Kidney epithelial cell (primary cell): Measurements from ENCODE around the gene CAMK2G. TPM values are rescaled to one million over a fixed set of nuclear protein-coding genes. Genes with fewer than 3 reads are reported as not detected.

Experiments
- DNase-seq: peaks from one replicate; pipeline ENCODE4 v3.0.0-alpha.2; 2010; ENCODE audit warnings: low read depth
- H3K27me3 ChIP-seq: 2 replicates; pipeline ENCODE4 v1.6.0; 2011; ENCODE audit warnings: low read length; ENCODE audit not compliant: control insufficient read depth, insufficient read depth
- H3K36me3 ChIP-seq: 2 replicates; pipeline ENCODE4 v1.5.1; 2011; ENCODE audit warnings: low read length; ENCODE audit not compliant: control insufficient read depth, insufficient read depth
- H3K4me3 ChIP-seq: 2 replicates; pipeline ENCODE4 v1.5.1; 2011; ENCODE audit warnings: low read depth, mild to moderate bottlenecking, control low read depth, low read length
- CTCF ChIP-seq: IDR thresholded peaks from 2 replicates; pipeline ENCODE4 v1.5.1; 2011; ENCODE audit warnings: mild to moderate bottlenecking, moderate library complexity, low read length, control low read depth, inconsistent platforms; ENCODE audit not compliant: insufficient read depth, poor library complexity, severe bottlenecking
- total RNA-seq: library from RNA; depleted of rRNA; stranded (reverse); fragments of >200 nt; gene quantifications from 2 replicates; pipeline ENCODE4 v1.2.3, GENCODE V29; 2015

Gene CAMK2G
- total RNA-seq, 1 donor from 2014 or later: 12.7 TPM

- Histone ChIP-seq H3K27me3 (no peaks in the 10 kb centered on the region), H3K4me3 (no peak overlapping the region), H3K36me3 (no peaks in the 10 kb centered on the region)
- no peak for TF ChIP-seq CTCF
- DNase-seq: no peak
Observed at GRCh38 chr10:73806176-73806950, 68.0 kb downstream of the CAMK2G start.

DNA sequence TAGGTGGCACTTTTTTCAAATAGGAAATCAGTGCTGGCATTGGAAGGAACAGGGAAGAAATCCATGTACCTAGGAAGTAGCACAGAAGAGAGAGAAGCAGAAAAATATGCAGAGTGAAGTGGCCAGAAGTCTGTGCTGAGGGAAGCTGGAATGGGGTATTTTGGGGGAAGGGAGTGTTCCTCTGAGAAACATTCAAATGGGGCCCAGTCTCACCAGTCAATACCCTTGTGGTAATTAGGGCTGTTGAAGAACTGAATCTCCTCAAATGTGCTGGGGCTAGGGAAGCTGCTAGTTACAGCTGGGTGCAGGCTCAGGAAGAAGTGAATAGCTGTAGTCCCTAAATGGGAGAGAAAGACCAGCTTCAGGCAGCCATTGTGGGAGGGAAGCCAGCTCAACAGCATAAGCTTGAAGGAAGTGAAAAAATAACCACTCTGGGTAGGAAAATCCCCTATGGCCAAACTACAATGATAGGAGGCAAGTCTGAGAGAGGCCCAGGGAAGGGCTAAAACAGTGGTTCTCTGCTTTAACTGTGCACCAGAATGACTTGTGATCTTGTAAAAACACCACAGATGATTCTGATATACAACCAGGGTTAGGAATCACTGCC, 70.6 kb downstream of the CAMK2G start:
- peaks cover 1% of the 10 kb centered on the region for H3K36me3 ChIP-seq
- no peak for DNase-seq
- H3K27me3 ChIP-seq: no peaks in the 10 kb centered on the region
- TF ChIP-seq CTCF: no peak
- no peak overlapping the region for H3K4me3 ChIP-seq

GRCh38 chr10:73802276-73802991, 71.9 kb downstream of the CAMK2G start:
- no peaks in the 10 kb centered on the region for H3K27me3 ChIP-seq

DNA sequence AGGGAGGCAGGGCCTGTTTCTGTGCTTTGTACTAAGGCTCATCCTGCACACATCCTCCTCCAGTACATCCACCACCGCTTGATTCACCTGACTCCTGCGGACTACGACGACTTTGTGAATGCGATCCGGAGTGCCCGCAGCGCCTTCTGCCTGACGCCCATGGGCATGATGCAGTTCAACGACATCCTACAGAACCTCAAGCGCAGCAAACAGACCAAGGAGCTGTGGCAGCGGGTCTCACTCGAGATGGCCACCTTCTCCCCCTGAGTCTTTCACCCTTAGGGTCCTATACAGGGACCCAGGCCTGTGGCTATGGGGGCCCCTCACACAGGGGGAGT, 73.1 kb downstream of the CAMK2G start:
- DNase-seq: no peak
- no peak for TF ChIP-seq CTCF
- Histone ChIP-seq H3K4me3 (no peak overlapping the region), H3K27me3 (no peaks in the 10 kb centered on the region), H3K36me3 (peaks cover 1% of the 10 kb centered on the region)

More at GRCh38 chr10:73802276-73802991, 71.9 kb downstream of the CAMK2G start:
- Histone ChIP-seq H3K4me3 (no peak overlapping the region), H3K36me3 (peaks cover 1% of the 10 kb centered on the region)
- DNase-seq: no peak
- TF ChIP-seq CTCF: no peak

DNA sequence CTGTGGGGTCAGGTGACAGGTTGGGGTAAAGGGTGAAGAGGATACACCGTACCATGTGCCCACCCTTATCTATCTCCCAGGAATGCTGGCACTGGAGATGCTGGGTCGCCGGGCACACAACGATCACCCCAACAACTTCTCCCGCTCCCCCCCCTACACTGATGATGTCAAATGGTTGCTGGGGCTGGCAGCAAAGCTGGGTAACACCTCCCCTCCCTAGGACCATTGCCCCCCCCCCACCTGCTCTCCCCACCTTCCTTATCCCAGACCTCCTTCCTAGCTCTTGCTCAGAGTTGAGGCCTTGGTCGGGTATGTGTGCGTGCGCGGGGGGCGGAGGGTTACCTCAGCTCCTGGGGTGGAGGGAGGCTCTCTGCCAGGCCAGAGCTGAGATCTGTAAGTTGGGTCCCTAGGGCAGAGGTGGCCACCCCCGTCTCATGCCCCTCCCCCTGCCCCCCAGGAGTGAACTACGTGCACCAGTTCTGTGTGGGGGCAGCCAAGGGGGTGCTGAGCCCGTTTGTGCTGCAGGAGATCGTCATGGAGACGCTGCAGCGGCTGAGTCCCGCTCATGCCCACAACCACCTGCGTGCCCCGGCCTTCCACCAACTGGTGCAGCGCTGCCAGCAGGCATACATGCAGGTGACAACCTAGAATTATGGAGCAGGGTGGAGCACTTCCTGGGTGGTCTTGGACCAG, 73.6 kb downstream of the CAMK2G start:
- no peak overlapping the region for H3K4me3 ChIP-seq
- TF ChIP-seq CTCF: no peak
- no peak for DNase-seq
- H3K36me3 ChIP-seq: peaks cover 1% of the 10 kb centered on the region
- H3K27me3 ChIP-seq: no peaks in the 10 kb centered on the region
